ENCODE data around the gene ZMAT3. TPM values are rescaled to one million over a fixed set of nuclear protein-coding genes. Genes with fewer than 3 reads are reported as not detected.

Gene ZMAT3
- total RNA-seq, 1 donor from 2014 or later: 80.7 TPM

GRCh38 chr3:179091113-179091512 is 19.5 kb upstream of the ZMAT3 start:
- H3K27ac Mint-ChIP-seq (ENCODE audit: unreplicated experiment): no peak overlapping the region

GRCh38 chr3:179088306-179088705 is 16.7 kb upstream of the ZMAT3 start:
- Mint-ChIP-seq H3K4me1 (ENCODE audit: low read depth) (no peaks in the 10 kb centered on the region), H3K36me3 (ENCODE audit: low read depth) (no peaks in the 10 kb centered on the region), H3K9me3 (ENCODE audit: low read depth) (no peaks in the 10 kb centered on the region), H3K27ac (ENCODE audit: unreplicated experiment) (no peak overlapping the region), H3K4me3 (ENCODE audit: unreplicated experiment) (no peak overlapping the region), H3K27me3 (ENCODE audit: low read depth) (no peaks in the 10 kb centered on the region)
- no peak for DNase-seq (ENCODE audit: low spot score)
- TF ChIP-seq CTCF (IDR thresholded peaks at IDR 0.05): no peak

More at GRCh38 chr3:179091113-179091512, 19.5 kb upstream of the ZMAT3 start:
- Mint-ChIP-seq H3K27me3 (ENCODE audit: low read depth) (no peaks in the 10 kb centered on the region), H3K9me3 (ENCODE audit: low read depth) (no peaks in the 10 kb centered on the region), H3K4me1 (ENCODE audit: low read depth) (no peaks in the 10 kb centered on the region), H3K36me3 (ENCODE audit: low read depth) (no peaks in the 10 kb centered on the region), H3K4me3 (ENCODE audit: unreplicated experiment) (no peak overlapping the region)
- TF ChIP-seq CTCF (IDR thresholded peaks at IDR 0.05): no peak
- no peak for DNase-seq (ENCODE audit: low spot score)

GRCh38 chr3:179083977-179084376 is 12.4 kb upstream of the ZMAT3 start:
- no peak for DNase-seq (ENCODE audit: low spot score)
- H3K4me1 Mint-ChIP-seq (ENCODE audit: low read depth): no peaks in the 10 kb centered on the region
- no peaks in the 10 kb centered on the region for H3K27me3 Mint-ChIP-seq (ENCODE audit: low read depth)
- no peak overlapping the region for H3K4me3 Mint-ChIP-seq (ENCODE audit: unreplicated experiment)
- H3K36me3 Mint-ChIP-seq (ENCODE audit: low read depth): no peaks in the 10 kb centered on the region
- no peak overlapping the region for H3K27ac Mint-ChIP-seq (ENCODE audit: unreplicated experiment)
- TF ChIP-seq CTCF (IDR thresholded peaks at IDR 0.05): no peak
- H3K9me3 Mint-ChIP-seq (ENCODE audit: low read depth): no peaks in the 10 kb centered on the region

GRCh38 chr3:179082416-179082815 is 10.8 kb upstream of the ZMAT3 start:
- no peak for TF ChIP-seq CTCF (IDR thresholded peaks at IDR 0.05)
- Mint-ChIP-seq H3K27ac (ENCODE audit: unreplicated experiment) (no peak overlapping the region), H3K27me3 (ENCODE audit: low read depth) (no peaks in the 10 kb centered on the region), H3K36me3 (ENCODE audit: low read depth) (no peaks in the 10 kb centered on the region), H3K4me3 (ENCODE audit: unreplicated experiment) (no peak overlapping the region), H3K4me1 (ENCODE audit: low read depth) (no peaks in the 10 kb centered on the region), H3K9me3 (ENCODE audit: low read depth) (no peaks in the 10 kb centered on the region)
- no peak for DNase-seq (ENCODE audit: low spot score)

GRCh38 chr3:179081885-179082284 is 10.3 kb upstream of the ZMAT3 start:
- H3K4me1 Mint-ChIP-seq (ENCODE audit: low read depth): no peaks in the 10 kb centered on the region
- no peaks in the 10 kb centered on the region for H3K36me3 Mint-ChIP-seq (ENCODE audit: low read depth)
- no peak for DNase-seq (ENCODE audit: low spot score)
- H3K27ac Mint-ChIP-seq (ENCODE audit: unreplicated experiment): no peak overlapping the region
- no peak overlapping the region for H3K4me3 Mint-ChIP-seq (ENCODE audit: unreplicated experiment)
- no peak for TF ChIP-seq CTCF (IDR thresholded peaks at IDR 0.05)
- no peaks in the 10 kb centered on the region for H3K9me3 Mint-ChIP-seq (ENCODE audit: low read depth)
- H3K27me3 Mint-ChIP-seq (ENCODE audit: low read depth): no peaks in the 10 kb centered on the region

Data from chondrocyte (in vitro differentiated cells).